ENCODE results near the gene IL15.

IL15 gene

DNA sequence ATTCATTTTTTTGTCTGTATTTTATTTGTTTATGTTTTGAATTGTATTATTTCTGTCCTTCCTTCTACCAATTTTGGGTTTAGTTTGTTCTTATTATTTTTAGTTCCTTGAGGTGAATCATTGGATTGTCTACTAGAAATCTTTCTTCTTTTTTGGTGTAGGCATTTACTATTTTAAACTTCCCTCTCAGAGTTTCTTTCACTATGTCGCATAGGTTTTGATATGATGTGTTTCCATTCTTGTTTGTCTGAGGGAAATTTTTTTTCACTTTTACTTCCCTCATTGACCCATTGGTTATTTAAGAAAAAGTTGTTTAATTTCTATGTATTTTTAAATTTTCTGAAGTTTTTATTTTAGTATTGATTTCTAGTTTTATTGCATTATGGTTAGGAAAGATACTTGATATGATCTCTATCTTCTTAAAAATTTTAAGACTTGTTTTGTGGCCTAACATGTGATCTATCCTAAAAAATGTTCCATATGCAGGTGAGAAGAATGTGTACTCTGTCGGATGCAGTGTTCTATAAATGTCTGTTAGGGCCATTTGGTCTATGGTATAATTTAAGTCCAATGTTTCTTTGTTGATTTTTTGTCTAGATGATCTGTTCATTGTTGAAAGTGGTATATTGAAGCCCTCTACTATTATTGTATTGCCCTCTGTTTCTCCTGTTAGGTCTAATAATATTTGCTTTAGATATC lies 68.8 kb downstream of the IL15 start:
- no peak for DNase-seq

DNA sequence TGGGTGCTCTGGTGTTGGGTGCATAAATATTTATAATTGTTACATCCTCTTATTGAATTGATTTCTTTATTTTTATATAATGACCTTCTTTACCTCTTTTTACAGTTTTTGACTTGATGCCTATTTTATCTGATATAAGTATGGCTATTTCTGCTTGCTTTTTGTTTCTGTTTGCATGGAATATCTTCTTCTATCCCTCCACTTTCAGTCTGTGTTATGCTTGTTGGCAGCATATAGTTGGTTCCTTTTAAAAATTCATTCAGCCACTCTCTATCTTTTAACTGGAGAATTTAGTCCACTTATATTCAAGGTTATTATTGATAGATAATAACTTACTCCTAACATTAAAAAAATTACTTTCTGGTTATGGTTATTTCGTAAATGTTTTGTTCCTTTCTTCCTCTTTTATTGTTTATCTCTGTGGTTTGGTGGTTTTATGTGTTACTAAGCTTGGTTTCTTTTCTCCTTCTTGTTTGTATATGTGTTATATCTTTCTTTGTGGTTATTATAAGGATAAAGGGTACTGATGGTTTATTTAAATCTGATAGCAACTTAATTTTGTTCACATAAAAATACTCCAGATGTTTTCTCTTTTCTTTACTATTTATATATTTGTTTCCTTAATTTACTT lies 69.5 kb downstream of the IL15 start:
- no peak for DNase-seq

DNA sequence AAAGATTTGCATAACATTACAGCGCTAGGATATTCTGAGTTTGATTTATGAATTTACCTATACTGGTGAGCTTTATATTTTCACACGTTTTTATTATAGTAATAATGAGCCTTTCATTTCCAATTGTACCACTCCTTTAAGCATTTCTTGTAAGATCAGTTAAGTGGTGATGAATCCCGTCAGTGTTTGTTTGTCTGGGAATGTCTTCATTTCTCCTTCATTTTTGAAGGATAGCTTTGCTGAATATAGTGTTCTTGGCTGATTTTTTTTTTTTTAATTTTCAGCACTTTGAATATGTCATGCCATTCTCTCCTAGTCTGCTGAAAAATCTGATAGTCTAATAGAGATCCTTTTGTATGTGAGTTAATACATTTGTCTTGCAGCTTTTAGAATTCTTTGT lies 70.1 kb downstream of the IL15 start:
- DNase-seq = no peak

DNA sequence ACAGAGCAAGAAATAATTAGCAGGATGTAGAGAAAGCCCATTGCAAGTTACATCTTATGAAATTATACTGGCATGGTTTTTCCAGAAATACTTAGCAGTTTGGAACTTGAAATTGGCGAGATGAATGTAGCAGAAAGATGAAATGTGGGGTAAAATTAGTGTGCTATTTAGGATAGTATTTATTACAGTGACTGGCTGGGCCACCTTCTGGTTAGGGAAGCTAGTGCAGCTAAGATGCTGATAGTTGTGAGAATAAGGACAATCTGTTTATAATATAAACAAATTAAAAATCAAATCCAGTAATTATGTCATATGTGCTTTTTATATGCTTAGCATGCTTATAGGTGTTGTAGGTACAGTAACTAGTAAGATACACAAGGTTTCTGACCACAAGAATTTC lies 74.8 kb downstream of the IL15 start:
- peak; percentile 35 for DNase-seq

DNA sequence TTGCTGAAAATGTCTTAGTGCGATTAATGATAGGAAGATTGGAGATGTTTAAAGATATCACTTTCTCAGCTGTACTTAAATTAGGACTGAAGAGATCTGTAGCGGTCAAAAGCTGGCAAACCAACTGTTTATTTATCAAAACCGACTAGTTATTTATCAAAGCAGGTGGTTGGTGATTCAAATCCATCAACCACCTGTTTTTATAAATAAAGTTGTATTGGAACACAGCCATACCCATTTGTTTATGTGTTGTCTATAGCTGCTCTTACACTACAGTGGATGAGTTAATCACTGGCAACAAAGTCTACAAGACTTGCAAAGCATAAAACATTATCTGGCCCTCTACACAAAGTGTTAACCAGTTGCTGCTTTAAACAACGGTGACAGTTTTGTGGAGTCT lies 76.8 kb downstream of the IL15 start:
- DNase-seq = no peak

DNA sequence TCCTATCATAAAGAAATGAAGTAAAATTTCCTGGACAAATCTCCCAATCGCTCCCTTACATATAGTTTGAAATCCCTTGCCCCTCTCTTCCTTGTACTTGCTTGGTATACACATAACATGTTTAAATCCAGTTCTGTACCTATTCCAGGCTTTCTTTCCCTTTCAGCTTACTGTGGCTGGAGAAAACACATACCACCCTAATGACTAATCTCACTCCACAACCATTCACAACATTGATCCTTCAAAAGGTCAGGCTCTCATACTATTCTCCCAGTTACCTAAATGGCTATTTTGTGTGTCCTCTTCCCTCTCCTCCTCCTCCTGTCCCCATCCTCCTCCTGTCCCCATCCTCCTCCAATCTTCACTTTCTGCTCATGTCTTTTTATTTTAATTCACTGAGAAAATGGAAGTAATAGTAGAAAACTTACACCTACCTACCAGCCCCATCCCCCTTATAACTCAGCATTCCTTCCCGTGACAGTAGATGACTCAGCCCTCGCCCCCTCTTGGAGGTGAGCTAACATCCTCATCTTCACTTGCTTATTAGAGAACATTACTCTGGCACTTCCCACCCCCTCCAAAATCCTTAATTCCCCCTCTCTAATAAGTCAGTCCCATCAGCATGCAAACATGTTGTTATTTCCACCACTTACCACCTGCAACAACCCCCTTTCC lies 77.5 kb downstream of the IL15 start:
- DNase-seq = peak; percentile 75

DNA sequence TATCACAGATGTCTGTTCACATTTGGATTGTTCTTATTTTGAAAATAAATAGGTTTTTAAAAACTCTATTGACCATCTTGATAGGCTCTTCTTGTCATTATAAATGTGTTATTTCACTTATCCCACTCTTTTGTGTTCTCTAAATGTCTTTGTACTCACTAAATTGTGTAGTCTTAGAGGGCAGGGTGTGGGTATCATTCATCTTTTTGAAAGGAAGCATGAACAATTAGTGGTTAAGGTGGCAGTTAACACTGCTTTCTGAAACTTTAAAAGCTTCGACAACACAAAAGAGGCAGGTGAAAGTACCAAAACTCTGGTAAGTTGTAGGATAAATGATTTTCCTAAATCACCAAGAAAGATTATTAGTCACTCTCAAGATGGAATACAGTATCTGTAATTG lies 83.2 kb downstream of the IL15 start:
- DNase-seq = no peak

DNA sequence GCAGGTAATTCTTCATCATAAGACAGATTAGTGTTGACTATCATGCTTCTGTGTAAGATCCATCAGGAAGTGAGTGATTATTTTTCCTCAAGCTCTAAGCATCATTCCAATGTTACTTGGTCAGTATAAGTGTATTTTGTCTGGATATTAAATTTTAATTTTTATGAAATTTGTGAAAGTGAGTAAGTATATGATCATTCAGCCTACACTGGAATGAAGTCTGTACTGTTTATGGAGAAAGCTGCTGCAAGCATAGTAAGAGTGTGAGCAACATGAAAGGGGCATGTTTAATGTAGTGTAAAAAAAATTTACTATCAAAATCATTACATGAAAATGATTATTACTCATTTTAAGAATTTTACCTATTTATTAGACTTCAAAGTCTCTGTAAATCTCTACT lies 84.8 kb downstream of the IL15 start:
- no peak for DNase-seq

DNA sequence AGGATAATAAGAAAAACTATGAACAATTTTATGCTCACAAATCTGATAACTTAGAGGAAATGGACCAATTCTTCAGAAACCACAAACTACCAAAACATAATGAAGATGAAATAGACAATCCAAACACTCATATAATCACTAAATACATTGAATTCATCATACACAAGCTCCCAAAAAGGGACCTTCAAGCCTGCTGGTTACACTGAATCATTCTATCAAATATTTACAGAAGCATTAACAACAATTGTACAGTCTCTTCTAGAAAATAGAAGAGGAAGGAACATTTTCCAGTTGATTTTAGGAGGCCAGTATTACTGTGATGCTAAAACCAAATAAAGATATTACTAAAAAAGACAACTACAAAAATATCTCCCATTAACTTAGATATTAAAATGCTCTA lies 88.3 kb downstream of the IL15 start:
- no peak for DNase-seq

DNA sequence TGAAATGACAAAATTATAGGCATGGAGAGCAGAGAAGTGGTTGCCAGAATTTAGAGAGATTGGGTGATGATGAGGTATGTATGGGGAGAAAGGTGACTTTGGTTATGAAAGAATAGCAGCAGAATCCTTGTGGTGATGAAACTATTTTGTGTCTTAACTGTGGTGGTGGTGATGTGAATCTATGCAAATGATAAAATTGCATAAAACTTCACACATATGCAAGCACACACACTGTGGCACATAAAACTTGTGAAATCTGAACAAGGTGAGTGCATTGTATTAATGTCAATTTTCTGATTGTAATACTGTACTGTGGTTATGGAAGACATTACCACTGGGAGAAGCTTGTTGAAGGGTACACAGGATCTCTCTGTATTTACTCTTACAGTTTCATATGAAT lies 91.0 kb downstream of the IL15 start:
- DNase-seq = no peak

DNA sequence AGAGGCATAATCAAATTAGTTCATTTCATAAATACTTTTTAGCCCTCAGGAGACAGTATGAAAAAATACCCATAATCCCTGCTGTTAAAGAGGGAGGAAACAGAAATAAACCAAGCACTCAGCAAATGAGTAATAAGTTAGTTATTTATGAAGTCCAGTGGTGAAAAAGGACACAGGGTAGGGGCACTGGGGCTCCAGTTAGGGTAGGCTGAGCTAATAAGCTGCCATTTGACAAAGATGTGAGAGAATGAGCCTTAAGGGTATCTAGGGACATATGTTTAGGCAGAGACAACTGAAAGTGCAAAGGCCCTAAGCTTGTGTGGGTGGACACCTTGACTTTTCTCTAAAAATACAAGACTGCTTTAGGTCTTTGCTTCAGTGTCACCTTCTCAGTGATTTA lies 94.4 kb downstream of the IL15 start:
- peak; percentile 30 for DNase-seq

DNA sequence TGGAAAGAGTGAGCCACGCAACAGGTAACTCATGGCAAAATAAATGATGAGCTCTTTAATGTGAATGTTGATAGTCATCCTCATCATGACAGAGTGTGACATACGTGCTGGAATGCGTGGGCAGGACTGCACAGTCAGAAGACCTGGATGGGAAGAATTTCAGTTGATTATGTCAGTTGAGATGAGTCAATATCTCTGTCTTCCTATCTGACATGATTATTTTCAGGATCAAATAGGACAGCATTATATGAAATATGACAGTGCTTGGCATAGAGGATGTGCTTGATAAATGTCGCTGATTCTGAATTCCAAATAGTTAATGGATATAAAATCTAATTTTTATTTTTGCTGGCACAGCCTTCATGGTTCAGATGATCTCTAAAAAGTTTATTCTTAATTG lies 95.1 kb downstream of the IL15 start:
- peak; percentile 36 for DNase-seq

DNA sequence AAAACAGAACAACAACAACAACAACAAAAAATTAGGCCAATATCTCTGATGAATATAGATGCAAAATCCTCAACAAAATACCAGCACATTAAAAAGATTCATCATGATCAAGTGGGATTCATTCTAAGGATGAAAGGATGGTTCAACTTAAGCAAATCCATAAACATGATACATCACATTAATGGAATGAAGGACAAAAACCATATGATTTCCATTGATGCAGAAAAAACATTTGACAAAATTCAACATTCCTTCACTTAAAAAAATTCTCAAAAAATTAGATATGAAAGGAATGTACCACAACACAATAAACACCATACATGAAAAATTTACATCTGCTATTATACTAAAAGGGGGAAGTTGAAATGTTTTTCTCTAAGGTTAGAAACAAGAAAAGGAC lies 103.3 kb downstream of the IL15 start:
- peak; percentile 41 for DNase-seq

DNA sequence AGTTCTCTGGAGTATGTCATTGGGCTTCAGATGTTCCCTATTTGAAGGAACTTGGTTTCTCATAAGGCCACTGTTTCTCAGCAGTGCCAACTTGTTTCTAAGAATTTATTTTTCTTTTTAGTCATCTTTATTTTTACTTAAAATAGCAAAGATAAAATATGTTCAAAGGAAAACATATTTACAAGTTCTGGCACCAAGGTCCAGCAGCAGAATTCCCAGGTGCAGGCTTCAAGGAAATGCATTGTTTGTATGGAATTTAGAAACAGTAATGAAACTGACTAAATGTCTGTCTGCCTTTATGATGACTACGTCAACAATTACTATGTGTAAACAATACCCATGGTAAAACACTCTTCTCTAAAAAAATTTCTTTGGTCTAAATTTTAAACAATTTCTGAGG lies 109.6 kb downstream of the IL15 start:
- no peak for DNase-seq

DNA sequence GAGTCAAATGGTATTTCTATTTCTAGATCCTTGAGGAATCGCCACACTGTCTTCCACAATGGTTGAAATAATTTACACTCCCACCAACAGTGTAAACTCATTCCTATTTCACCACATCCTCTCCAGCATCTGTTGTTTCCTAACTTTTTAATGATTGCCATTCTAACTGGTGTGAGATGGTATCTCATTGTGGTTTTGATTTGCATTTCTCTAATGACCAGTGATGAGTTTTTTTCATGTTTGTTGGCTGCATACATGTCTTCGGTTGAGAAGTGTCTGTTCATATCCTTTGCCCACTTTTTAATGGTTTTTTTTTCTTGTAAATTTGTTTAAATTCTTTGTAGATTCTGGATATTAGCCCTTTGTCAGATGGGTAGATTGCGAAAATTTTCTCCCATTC lies 115.4 kb downstream of the IL15 start:
- peak; percentile 64 for DNase-seq

DNA sequence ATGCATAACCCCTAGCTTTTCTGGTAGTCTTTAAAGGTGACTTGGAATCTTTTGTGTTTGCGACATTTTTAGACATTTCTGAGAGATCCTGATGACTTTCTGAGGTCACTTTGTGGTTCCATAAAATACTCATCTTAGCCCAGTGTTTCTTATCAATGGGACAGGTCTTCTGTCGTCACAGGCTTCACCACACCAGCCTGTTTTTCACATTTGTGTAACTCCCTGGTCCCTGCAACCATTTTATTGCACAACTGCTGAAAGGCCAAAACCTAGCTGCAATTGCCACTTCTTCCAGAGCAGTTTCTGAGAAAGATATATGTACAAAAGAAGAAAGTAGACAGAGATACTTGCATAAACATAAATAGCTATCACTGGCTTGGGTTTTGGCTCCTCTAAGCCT lies 120.9 kb downstream of the IL15 start:
- DNase-seq = no peak

DNA sequence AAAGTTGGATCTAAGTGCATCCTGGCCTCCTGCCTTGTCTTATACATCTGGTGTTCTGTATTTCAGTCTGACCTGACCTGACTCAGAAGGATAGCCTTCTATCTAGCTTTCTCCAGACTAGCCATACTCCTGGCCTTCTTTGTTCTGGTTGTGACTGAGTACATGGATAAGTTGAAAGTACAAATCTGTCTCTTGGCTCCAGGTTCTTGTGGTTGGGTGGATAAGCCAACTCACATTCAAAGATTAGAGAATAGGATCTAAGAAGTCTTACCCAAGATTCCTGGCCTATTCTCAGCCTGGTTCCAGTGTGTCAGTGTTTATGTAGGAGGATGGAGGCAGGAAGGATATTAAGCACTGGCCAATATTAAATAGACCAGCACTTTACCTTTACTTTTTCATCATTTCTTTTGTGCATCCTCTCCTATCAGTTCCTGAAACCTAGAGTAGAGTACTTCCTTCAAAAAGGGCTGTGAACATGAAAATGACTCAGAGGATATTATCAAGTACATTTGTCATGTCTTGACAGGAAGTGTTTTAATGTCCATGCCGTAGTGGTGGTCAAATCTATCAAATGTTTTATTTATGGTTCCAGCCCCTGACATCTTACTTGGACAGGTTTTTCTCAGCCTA lies 123.5 kb downstream of the IL15 start:
- peak; percentile 28 for DNase-seq

DNA sequence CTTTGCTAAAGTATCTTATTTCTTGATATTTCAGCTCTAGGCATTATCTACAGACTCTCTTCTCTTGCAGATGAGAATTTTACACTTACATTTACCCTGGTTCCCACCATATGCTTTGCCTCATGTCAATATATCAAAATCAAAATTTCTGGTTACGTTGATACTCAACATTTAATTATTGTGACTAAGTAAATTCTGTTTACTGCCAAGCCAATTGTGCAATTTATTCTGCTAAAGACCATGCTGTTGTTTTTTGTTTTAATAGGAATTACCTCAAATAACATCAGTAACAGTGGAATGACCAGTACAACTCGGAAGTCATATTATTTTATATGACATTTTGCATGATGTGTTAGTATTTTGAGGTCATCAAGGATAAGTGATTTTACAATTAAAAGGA lies 125.5 kb downstream of the IL15 start:
- no peak for DNase-seq

DNA sequence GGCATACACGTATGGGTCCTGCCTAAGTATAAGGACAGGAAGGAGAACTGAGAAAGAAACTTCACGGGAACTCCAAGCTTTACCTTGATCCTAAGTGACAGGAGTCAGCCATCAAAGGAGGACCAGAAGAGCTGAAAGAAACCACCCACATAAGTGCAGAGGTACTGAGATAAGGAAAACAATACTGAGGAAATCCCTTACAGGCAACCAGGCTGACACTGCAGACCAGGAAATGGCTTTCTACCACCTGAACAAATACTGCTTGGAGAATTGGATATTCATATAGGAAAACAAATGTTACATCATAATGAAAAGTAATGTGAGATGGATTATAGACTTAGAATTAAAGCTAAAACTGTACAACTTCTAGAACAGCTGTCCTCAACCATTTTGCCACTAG lies 127.0 kb downstream of the IL15 start:
- no peak for DNase-seq

DNA sequence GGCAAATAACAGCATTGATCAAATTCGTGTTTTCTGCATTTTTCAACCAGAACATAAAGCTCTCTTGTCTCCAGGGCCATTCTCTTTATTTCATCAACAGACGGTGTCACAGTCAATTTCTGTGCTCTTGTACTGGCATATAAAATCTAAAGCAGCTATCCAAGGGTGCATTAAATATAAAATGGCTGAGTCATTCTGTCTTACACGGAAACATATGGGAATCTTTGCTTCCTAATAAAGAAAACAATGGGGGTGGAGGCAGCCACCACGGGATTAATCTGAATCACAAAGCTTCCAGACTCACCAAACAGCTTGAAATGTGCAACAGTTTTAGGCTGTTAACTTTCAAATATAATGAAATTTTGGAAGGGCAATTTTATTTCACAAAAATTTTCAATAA lies 132.6 kb downstream of the IL15 start:
- peak; percentile 90 for DNase-seq

DNA sequence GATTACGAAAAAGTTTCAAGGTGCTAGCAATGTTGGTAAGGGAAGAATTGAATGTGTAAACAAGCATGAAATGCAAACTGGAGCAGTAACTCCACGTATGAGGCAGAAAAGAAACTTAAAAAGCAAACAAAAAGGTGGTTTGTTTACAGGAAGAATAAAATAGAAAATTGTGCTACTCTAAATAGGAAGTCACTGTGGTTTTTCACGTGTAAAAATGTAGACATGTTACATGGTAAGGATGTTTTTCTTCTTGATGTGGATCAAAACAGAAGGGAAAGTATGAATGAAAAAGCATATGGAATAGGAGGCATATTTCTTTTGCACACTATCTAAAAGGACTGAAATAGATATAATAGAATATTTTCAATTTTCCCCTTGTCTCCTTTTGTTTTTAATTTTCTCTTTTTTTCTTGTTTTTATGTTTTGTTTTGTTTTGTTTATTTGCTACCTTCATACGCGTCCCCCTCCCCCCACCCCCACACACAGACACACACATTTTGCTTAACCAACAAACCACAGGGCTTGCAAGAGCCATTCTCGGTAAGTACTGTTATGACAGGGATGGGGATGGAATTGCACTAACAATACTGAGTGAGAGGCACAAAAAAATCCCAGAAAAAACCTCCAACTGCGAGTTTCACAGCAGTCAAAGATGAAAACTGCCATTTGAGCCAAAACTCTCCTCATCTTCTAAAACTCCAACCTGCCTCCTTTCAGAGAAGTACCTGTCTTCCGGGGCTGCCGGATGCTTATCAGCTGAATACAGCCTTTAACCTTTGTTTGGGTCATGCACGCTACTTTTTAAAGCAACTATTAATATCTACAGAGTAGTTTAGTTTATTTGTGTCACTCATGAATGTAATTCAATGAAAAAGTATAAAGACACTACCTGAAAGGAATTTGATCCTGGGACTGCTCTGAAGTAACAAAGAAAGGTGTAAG lies 135.8 kb downstream of the IL15 start:
- no peak for DNase-seq

DNA sequence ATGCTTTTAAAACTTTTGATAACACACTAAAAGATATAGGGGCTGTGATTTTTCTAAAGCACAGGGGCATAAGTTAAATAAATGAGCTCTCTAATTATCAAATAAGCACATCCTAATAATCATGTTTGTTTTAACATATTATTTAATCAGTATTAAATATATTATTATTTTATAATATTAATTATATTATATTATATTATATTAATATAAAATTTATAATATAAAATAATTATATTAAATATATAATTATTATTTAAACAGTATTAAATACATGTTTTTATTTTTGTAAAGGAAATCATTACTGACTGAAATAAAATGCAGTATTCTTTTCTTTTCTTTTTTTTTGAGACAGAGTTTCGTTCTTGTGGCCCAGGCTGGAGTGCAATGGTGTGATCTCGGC lies 136.5 kb downstream of the IL15 start:
- no peak for DNase-seq

DNA sequence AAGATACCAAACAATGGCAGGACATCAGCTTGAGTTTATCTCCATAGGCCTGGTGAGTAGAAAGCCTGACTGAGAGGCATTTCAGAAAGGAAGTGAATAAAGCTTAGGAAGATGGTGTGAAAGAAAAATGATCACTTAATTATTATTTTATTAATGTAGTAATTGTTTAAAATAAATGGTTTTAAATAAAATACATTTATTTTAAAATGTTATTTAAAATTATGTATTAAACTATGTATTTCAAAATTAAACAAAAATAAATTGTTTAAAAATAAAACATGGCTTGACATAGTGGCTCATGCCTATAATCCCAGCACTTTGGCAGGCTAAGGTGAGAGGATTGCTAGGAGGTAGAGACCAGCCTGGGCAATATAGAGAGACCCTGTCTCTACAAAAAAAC lies 145.8 kb downstream of the IL15 start:
- no peak for DNase-seq
